K562 (cell line): Measurements from ENCODE around the gene ATRNL1. TPM values are rescaled to one million over a fixed set of nuclear protein-coding genes. Genes with fewer than 3 reads are reported as not detected.

Source experiments
- ATAC-seq: fragments of 200-7000 bp; cut with Tn5 transposase; 3 replicates; pipeline ENCODE4 v1.9.1; 2020; ENCODE audit warnings: moderate library complexity
- BruUV-seq: library from RNA; stranded (reverse); fragments of 400-500 nt; replicated peaks from 2 replicates; lab custom pipeline; 2021; lab: Mats Ljungman, UMichigan
- CTCF ChIA-PET: fragments of 300-600 bp; formaldehyde crosslinking; extraction: SDS; loops from one replicate; lab custom pipeline; 2021; ENCODE audit warnings: low intra/inter-chr PET ratio; lab: Yijun Ruan, JAX
- POLR2A ChIA-PET: fragments of 300-600, 350-650 bp; sonication (Branson Sonifier 250); formaldehyde crosslinking; extraction: SDS; loops from one replicate; lab custom pipeline; 2021; ENCODE audit warnings: antibody characterized with exemption, inconsistent platforms; lab: Yijun Ruan, JAX
- DNase-seq, 4 experiments: peaks; one replicate each; pipeline versions ENCODE4 v3.0.0 to v3.0.0-alpha.2; 2011 to 2018; ENCODE audit warnings: low spot score in 3 of 4, mixed read lengths in 3 of 4; ENCODE audit errors: extremely low read depth in 1 of 4
- FAIRE-seq: peaks from 2 replicates; lab custom pipeline; 2011; peaks lifted over from hg19 to GRCh38; lab: Jason Lieb, UNC
- H2AFZ ChIP-seq: 2 replicates; pipeline ENCODE4 v1.6.0; 2011; ENCODE audit warnings: low read depth, low read length, control low read depth, inconsistent platforms
- H3K27ac ChIP-seq: fragments of 200-600 bp; 3 replicates; pipeline ENCODE4 v1.8.0; 2011; ENCODE audit warnings: low read depth, mild to moderate bottlenecking, control low read depth, inconsistent platforms, low read length, moderate library complexity, mixed read lengths; ENCODE audit errors: extremely low read depth
- H3K27me3 ChIP-seq, 2 experiments: fragments of 300-600 bp in 1 of 2; 2 replicates in 1 of 2; 3 replicates in 1 of 2; pipeline versions ENCODE4 v1.6.0 to v1.8.0; 2011; ENCODE audit warnings: inconsistent platforms in 2 of 2, low read length in 2 of 2, mild to moderate bottlenecking in 1 of 2, mixed read lengths in 1 of 2, moderate library complexity in 1 of 2; ENCODE audit not compliant: control insufficient read depth in 2 of 2, insufficient read depth in 2 of 2
- H3K36me3 ChIP-seq: fragments of 300-600 bp; 3 replicates; pipeline ENCODE4 v1.8.0; 2011; ENCODE audit warnings: mild to moderate bottlenecking, low read length, inconsistent platforms; ENCODE audit not compliant: control insufficient read depth, insufficient read depth
- H3K4me1 ChIP-seq, 2 experiments: fragments of 200-600 bp in 1 of 2; replicated peaks in 1 of 2; 2 replicates in 1 of 2; 3 replicates in 1 of 2; pipeline versions ENCODE4 v1.5.1 to v1.8.0; 2011; ENCODE audit warnings: inconsistent platforms in 2 of 2, low read length in 2 of 2, mild to moderate bottlenecking in 1 of 2, mixed read lengths in 1 of 2, moderate library complexity in 1 of 2; ENCODE audit not compliant: control insufficient read depth in 2 of 2, insufficient read depth in 2 of 2
- H3K4me2 ChIP-seq: 2 replicates; pipeline ENCODE4 v1.6.1; 2011; ENCODE audit warnings: low read length, control low read depth, inconsistent platforms, mixed read lengths; ENCODE audit not compliant: insufficient read depth
- H3K4me3 ChIP-seq: fragments of 200-600 bp; sonication (generic), shearing (Covaris generic); 2 replicates; pipeline ENCODE4 v1.5.1; 2016; ENCODE audit warnings: control low read depth, inconsistent platforms
- H3K79me2 ChIP-seq: fragments of 200-600 bp; 3 replicates; pipeline ENCODE4 v1.8.0; 2011; ENCODE audit warnings: low read length, inconsistent platforms; ENCODE audit not compliant: control insufficient read depth, insufficient read depth
- H3K9ac ChIP-seq, 2 experiments: 2 replicates each; pipeline versions ENCODE4 v1.6.0 to v1.6.1; 2011; ENCODE audit warnings: low read depth in 2 of 2, low read length in 2 of 2, control low read depth in 1 of 2, inconsistent platforms in 1 of 2, mild to moderate bottlenecking in 1 of 2, mixed read lengths in 1 of 2; ENCODE audit not compliant: insufficient read depth in 1 of 2
- H3K9me1 ChIP-seq: one replicate; pipeline ENCODE4 v1.6.0; 2011; ENCODE audit warnings: inconsistent platforms, mild to moderate bottlenecking, low read length, moderate library complexity; ENCODE audit not compliant: control insufficient read depth, insufficient read depth
- H3K9me3 ChIP-seq: replicated peaks from 2 replicates; pipeline ENCODE4 v1.5.1; 2011; ENCODE audit warnings: low read depth, low read length, inconsistent platforms; ENCODE audit not compliant: control insufficient read depth, insufficient read depth
- H4K20me1 ChIP-seq: replicated peaks from 2 replicates; pipeline ENCODE4 v1.6.1; 2011; ENCODE audit warnings: low read length, inconsistent platforms, mixed read lengths; ENCODE audit not compliant: control insufficient read depth, insufficient read depth
- MCM5 ChIP-seq: fragments of 450-650 bp; IDR thresholded peaks from 2 replicates; pipeline ENCODE4 v1.6.1; 2016; ENCODE audit warnings: low read depth
- SETDB1 ChIP-seq: IDR thresholded peaks from one replicate; pipeline ENCODE4 v1.6.1; 2012; ENCODE audit warnings: low read length, control low read depth, inconsistent platforms
- TCFL5 ChIP-seq: fragments of 250-450 bp; sonication (Bioruptor Pico); conservative IDR thresholded peaks from 2 replicates; pipeline ENCODE4 v1.6.1; 2021; ENCODE audit warnings: mild to moderate bottlenecking, moderate library complexity, matching md5 sums
- TSC22D4 ChIP-seq: fragments of 450-650 bp; IDR thresholded peaks from 2 replicates; pipeline ENCODE4 v1.6.1; 2016; ENCODE audit warnings: missing genetic modification characterization, missing biosample characterization, control low read depth
- U2AF2 ChIP-seq: fragments of 200-400 bp; formaldehyde crosslinking; optimal IDR thresholded peaks from 2 replicates; pipeline ENCODE3; 2017; ENCODE audit warnings: low read depth, mild to moderate bottlenecking, low read length
- ZNF143 ChIP-seq: sonication (generic); formaldehyde crosslinking; IDR thresholded peaks from 2 replicates; pipeline ENCODE4 v1.9.0; 2022; ENCODE audit warnings: mild to moderate bottlenecking, missing genetic modification reagents
- WGBS: fragments of 100-300 bp; shearing (Covaris generic); methylation state at CpG from one replicate; pipeline ENCODE4 v1.1.6; 2016; ENCODE audit warnings: low coverage, mixed read lengths; ENCODE audit not compliant: insufficient coverage; ENCODE audit errors: missing lambda C conversion rate; 5-methylcytosine and 5-hydroxymethylcytosine counted together
- in situ Hi-C: fragments of 300-500 bp; cut with MboI; formaldehyde crosslinking; loops from 4 replicates; pipeline ENCODE4 v1.15.0; 2018; ENCODE audit warnings: inconsistent platforms, mixed read lengths
- intact Hi-C: fragments of 100-400 bp; cut with micrococcal nuclease; formaldehyde crosslinking; loops from 2 replicates; pipeline ENCODE4 v1.14.2; 2022
- polyA plus RNA-seq, 8 experiments: library from polyadenylated mRNA; depleted of rRNA in 4 of 8; stranded (reverse) in 5 of 8; unstranded in 3 of 8; fragments of >200 nt; fragmentation: Nextera tagmentation in 2 of 8; fragmentation: Illumina TruSeq in 1 of 8; extraction: Ambion mirVana in 2 of 8; extraction: Trizol in 1 of 8; gene quantifications; 2 replicates each; pipeline versions ENCODE4 v1.2.1 to v1.2.3, GENCODE V29; 2011 to 2014; ENCODE audit warnings: inconsistent platforms in 1 of 8, missing spikeins in 1 of 8
- total RNA-seq, 7 experiments: library from RNA; depleted of rRNA in 6 of 7; stranded (reverse); fragments of >200 nt in 6 of 7; fragmentation: Illumina TruSeq in 2 of 7; extraction: Trizol in 2 of 7; gene quantifications; 2 replicates each; pipeline versions ENCODE4 v1.2.1 to v1.2.3, GENCODE V29; 2011 to 2021; ENCODE audit warnings: low replicate concordance in 1 of 7
- TF ChIP-seq, protein P1 (sequence below): fragments of 450-650 bp; formaldehyde crosslinking; IDR thresholded peaks from 2 replicates; pipeline ENCODE4 v1.4.0; 2020; ENCODE audit warnings: mild to moderate bottlenecking, moderate library complexity

The ATRNL1 gene
- total and polyA plus RNA-seq, 9 of the 15 experiments (the other 6 are each of a cell fraction or from before 2014, with no cell fraction given), result 0.18 TPM; not detected in 8

DNA sequence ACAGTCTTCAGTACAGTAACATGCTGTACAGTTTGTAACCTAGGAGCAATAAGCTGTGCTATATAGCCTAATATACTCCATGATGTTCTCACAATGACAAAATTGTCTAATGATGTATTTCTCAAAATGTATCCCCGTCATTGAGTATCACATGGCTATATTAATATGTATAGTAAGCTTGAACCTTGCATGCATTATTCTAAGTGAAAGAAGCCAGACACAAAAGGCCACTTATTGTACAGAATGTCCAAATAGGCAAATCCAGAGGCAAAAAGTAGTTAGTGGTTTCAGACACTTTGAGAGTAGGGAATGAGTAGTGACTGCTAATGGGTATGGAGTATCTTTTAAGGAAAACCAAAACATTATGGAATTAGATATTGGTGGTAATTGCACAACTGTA lies 545.1 kb downstream of the ATRNL1 start:
- no peak for DNase-seq
- CTCF ChIA-PET, result no interaction called here
- Histone ChIP-seq H4K20me1 (no peaks in the 10 kb centered on the region), H3K27ac (no peak overlapping the region), H3K9me3 (no peaks in the 10 kb centered on the region), H3K79me2 (no peaks in the 10 kb centered on the region), H3K4me1 (no peaks in the 10 kb centered on the region), H3K36me3 (no peaks in the 10 kb centered on the region), H3K27me3 (no peaks in the 10 kb centered on the region), H3K4me2 (no peak overlapping the region), H3K9me1 (no peaks in the 10 kb centered on the region), H3K4me3 (no peak overlapping the region), H2AFZ (no peak overlapping the region), H3K9ac (no peak overlapping the region)
- POLR2A ChIA-PET, result no interaction called here
- intact Hi-C loops (no loop called here), in situ Hi-C loops (no loop called here)
- TF ChIP-seq TCFL5 (CRISPR knock-in tag) (no peak), U2AF2 (no peak), SETDB1 (no peak), MCM5 (no peak), ZNF143 (CRISPR knock-in tag) (no peak), TSC22D4 (tag) (no peak)
- TF ChIP-seq, protein P1, sequence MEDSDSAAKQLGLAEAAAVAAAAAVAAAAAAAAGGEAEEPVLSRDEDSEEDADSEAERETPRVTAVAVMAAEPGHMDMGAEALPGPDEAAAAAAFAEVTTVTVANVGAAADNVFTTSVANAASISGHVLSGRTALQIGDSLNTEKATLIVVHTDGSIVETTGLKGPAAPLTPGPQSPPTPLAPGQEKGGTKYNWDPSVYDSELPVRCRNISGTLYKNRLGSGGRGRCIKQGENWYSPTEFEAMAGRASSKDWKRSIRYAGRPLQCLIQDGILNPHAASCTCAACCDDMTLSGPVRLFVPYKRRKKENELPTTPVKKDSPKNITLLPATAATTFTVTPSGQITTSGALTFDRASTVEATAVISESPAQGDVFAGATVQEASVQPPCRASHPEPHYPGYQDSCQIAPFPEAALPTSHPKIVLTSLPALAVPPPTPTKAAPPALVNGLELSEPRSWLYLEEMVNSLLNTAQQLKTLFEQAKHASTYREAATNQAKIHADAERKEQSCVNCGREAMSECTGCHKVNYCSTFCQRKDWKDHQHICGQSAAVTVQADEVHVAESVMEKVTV, result no peak
- WGBS, result 0% methylated on average over 1 of the region's 1 CpG
- ATAC-seq, result no peak
- BruUV-seq, result no TSS peak
- no peak for FAIRE-seq
